K562 (cell line): ENCODE results near the gene MFAP5. TPM values are rescaled to one million over a fixed set of nuclear protein-coding genes. Genes with fewer than 3 reads are reported as not detected.

Source experiments
- ATAC-seq: fragments of 200-7000 bp; cut with Tn5 transposase; 3 replicates; pipeline ENCODE4 v1.9.1; 2020; ENCODE audit warnings: moderate library complexity
- BruUV-seq: library from RNA; stranded (reverse); fragments of 400-500 nt; replicated peaks from 2 replicates; lab custom pipeline; 2021; lab: Mats Ljungman, UMichigan
- CTCF ChIA-PET: fragments of 300-600 bp; formaldehyde crosslinking; extraction: SDS; loops from one replicate; lab custom pipeline; 2021; ENCODE audit warnings: low intra/inter-chr PET ratio; lab: Yijun Ruan, JAX
- POLR2A ChIA-PET: fragments of 300-600, 350-650 bp; sonication (Branson Sonifier 250); formaldehyde crosslinking; extraction: SDS; loops from one replicate; lab custom pipeline; 2021; ENCODE audit warnings: antibody characterized with exemption, inconsistent platforms; lab: Yijun Ruan, JAX
- DNase-seq, 4 experiments: peaks; one replicate each; pipeline versions ENCODE4 v3.0.0 to v3.0.0-alpha.2; 2011 to 2018; ENCODE audit warnings: low spot score in 3 of 4, mixed read lengths in 3 of 4; ENCODE audit errors: extremely low read depth in 1 of 4
- FAIRE-seq: peaks from 2 replicates; lab custom pipeline; 2011; peaks lifted over from hg19 to GRCh38; lab: Jason Lieb, UNC
- H2AFZ ChIP-seq: 2 replicates; pipeline ENCODE4 v1.6.0; 2011; ENCODE audit warnings: low read depth, low read length, control low read depth, inconsistent platforms
- H3K27ac ChIP-seq: fragments of 200-600 bp; 3 replicates; pipeline ENCODE4 v1.8.0; 2011; ENCODE audit warnings: low read depth, mild to moderate bottlenecking, control low read depth, inconsistent platforms, low read length, moderate library complexity, mixed read lengths; ENCODE audit errors: extremely low read depth
- H3K27me3 ChIP-seq, 2 experiments: fragments of 300-600 bp in 1 of 2; 2 replicates in 1 of 2; 3 replicates in 1 of 2; pipeline versions ENCODE4 v1.6.0 to v1.8.0; 2011; ENCODE audit warnings: inconsistent platforms in 2 of 2, low read length in 2 of 2, mild to moderate bottlenecking in 1 of 2, mixed read lengths in 1 of 2, moderate library complexity in 1 of 2; ENCODE audit not compliant: control insufficient read depth in 2 of 2, insufficient read depth in 2 of 2
- H3K36me3 ChIP-seq: fragments of 300-600 bp; 3 replicates; pipeline ENCODE4 v1.8.0; 2011; ENCODE audit warnings: mild to moderate bottlenecking, low read length, inconsistent platforms; ENCODE audit not compliant: control insufficient read depth, insufficient read depth
- H3K4me1 ChIP-seq, 2 experiments: fragments of 200-600 bp in 1 of 2; replicated peaks in 1 of 2; 2 replicates in 1 of 2; 3 replicates in 1 of 2; pipeline versions ENCODE4 v1.5.1 to v1.8.0; 2011; ENCODE audit warnings: inconsistent platforms in 2 of 2, low read length in 2 of 2, mild to moderate bottlenecking in 1 of 2, mixed read lengths in 1 of 2, moderate library complexity in 1 of 2; ENCODE audit not compliant: control insufficient read depth in 2 of 2, insufficient read depth in 2 of 2
- H3K4me2 ChIP-seq: 2 replicates; pipeline ENCODE4 v1.6.1; 2011; ENCODE audit warnings: low read length, control low read depth, inconsistent platforms, mixed read lengths; ENCODE audit not compliant: insufficient read depth
- H3K4me3 ChIP-seq: fragments of 200-600 bp; sonication (generic), shearing (Covaris generic); 2 replicates; pipeline ENCODE4 v1.5.1; 2016; ENCODE audit warnings: control low read depth, inconsistent platforms
- H3K79me2 ChIP-seq: fragments of 200-600 bp; 3 replicates; pipeline ENCODE4 v1.8.0; 2011; ENCODE audit warnings: low read length, inconsistent platforms; ENCODE audit not compliant: control insufficient read depth, insufficient read depth
- H3K9ac ChIP-seq, 2 experiments: 2 replicates each; pipeline versions ENCODE4 v1.6.0 to v1.6.1; 2011; ENCODE audit warnings: low read depth in 2 of 2, low read length in 2 of 2, control low read depth in 1 of 2, inconsistent platforms in 1 of 2, mild to moderate bottlenecking in 1 of 2, mixed read lengths in 1 of 2; ENCODE audit not compliant: insufficient read depth in 1 of 2
- H3K9me1 ChIP-seq: one replicate; pipeline ENCODE4 v1.6.0; 2011; ENCODE audit warnings: inconsistent platforms, mild to moderate bottlenecking, low read length, moderate library complexity; ENCODE audit not compliant: control insufficient read depth, insufficient read depth
- H3K9me3 ChIP-seq: replicated peaks from 2 replicates; pipeline ENCODE4 v1.5.1; 2011; ENCODE audit warnings: low read depth, low read length, inconsistent platforms; ENCODE audit not compliant: control insufficient read depth, insufficient read depth
- H4K20me1 ChIP-seq: replicated peaks from 2 replicates; pipeline ENCODE4 v1.6.1; 2011; ENCODE audit warnings: low read length, inconsistent platforms, mixed read lengths; ENCODE audit not compliant: control insufficient read depth, insufficient read depth
- GTF2E2 ChIP-seq: fragments of 200-800 bp; sonication (Bioruptor generic); IDR thresholded peaks from 2 replicates; pipeline ENCODE4 v1.6.1; 2016; ENCODE audit warnings: missing genetic modification characterization, missing compliant biosample characterization
- MEF2D ChIP-seq: conservative IDR thresholded peaks from 2 replicates; pipeline ENCODE4 v1.6.1; 2016; ENCODE audit warnings: low read depth, missing genetic modification characterization, missing compliant biosample characterization
- RAD51 ChIP-seq: fragments of 450-650 bp; IDR thresholded peaks from 2 replicates; pipeline ENCODE4 v1.7.1; 2016; ENCODE audit warnings: low read depth, mild to moderate bottlenecking, borderline replicate concordance
- SOX6 ChIP-seq: fragments of 450-650 bp; IDR thresholded peaks from 2 replicates; pipeline ENCODE4 v1.6.1; 2014; ENCODE audit warnings: mild to moderate bottlenecking
- ZHX1 ChIP-seq: fragments of 150-350 bp; conservative IDR thresholded peaks from 2 replicates; pipeline ENCODE4 v1.6.1; 2014; ENCODE audit warnings: low read length
- WGBS: fragments of 100-300 bp; shearing (Covaris generic); methylation state at CpG from one replicate; pipeline ENCODE4 v1.1.6; 2016; ENCODE audit warnings: low coverage, mixed read lengths; ENCODE audit not compliant: insufficient coverage; ENCODE audit errors: missing lambda C conversion rate; 5-methylcytosine and 5-hydroxymethylcytosine counted together
- in situ Hi-C: fragments of 300-500 bp; cut with MboI; formaldehyde crosslinking; loops from 4 replicates; pipeline ENCODE4 v1.15.0; 2018; ENCODE audit warnings: inconsistent platforms, mixed read lengths
- intact Hi-C: fragments of 100-400 bp; cut with micrococcal nuclease; formaldehyde crosslinking; loops from 2 replicates; pipeline ENCODE4 v1.14.2; 2022
- polyA plus RNA-seq, 8 experiments: library from polyadenylated mRNA; depleted of rRNA in 4 of 8; stranded (reverse) in 5 of 8; unstranded in 3 of 8; fragments of >200 nt; fragmentation: Nextera tagmentation in 2 of 8; fragmentation: Illumina TruSeq in 1 of 8; extraction: Ambion mirVana in 2 of 8; extraction: Trizol in 1 of 8; gene quantifications; 2 replicates each; pipeline versions ENCODE4 v1.2.1 to v1.2.3, GENCODE V29; 2011 to 2014; ENCODE audit warnings: inconsistent platforms in 1 of 8, missing spikeins in 1 of 8
- total RNA-seq, 7 experiments: library from RNA; depleted of rRNA in 6 of 7; stranded (reverse); fragments of >200 nt in 6 of 7; fragmentation: Illumina TruSeq in 2 of 7; extraction: Trizol in 2 of 7; gene quantifications; 2 replicates each; pipeline versions ENCODE4 v1.2.1 to v1.2.3, GENCODE V29; 2011 to 2021; ENCODE audit warnings: low replicate concordance in 1 of 7
- TF ChIP-seq, protein P1 (sequence below): fragments of 250-450 bp; sonication (Bioruptor Pico); IDR thresholded peaks from 2 replicates; pipeline ENCODE4 v1.5.0; 2021
- TF ChIP-seq, protein P2 (sequence below): fragments of 200-800 bp; sonication (Bioruptor generic); IDR thresholded peaks from 2 replicates; pipeline ENCODE4 v1.6.1; 2017; ENCODE audit warnings: missing genetic modification characterization, missing compliant biosample characterization

Gene MFAP5
- total and polyA plus RNA-seq, 9 of the 15 experiments (the other 6 are each of a cell fraction or from before 2014, with no cell fraction given): not detected

DNA sequence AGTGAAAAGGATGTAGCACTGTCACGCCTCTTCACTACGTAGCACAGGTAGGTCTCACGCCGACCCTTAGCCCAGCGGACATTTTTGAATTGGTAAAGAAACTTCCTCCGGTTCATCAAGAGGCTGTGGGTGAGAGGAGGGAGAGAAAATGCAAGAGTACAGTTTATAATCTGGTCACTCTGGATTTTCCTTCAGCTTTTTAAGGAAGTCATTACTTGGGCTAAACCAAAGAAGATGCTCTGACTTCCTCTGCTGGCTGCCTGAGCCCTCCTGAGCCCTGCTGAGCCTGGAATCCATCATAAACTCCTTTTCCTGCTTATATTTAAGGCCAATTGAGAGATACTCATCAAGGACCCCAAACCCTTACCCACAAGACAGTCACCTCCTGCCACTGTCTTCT, 55.7 kb downstream of the MFAP5 start:
- FAIRE-seq (no peak), ATAC-seq (no peak), DNase-seq (no peak)
- H3K27ac ChIP-seq: no peak overlapping the region
- H2AFZ ChIP-seq: no peak overlapping the region
- H3K27me3 ChIP-seq: peaks cover 9% of the 10 kb centered on the region in 2 experiments
- no peak overlapping the region for H3K9ac ChIP-seq
- BruUV-seq: no TSS peak
- no peak for TF ChIP-seq RAD51
- TF ChIP-seq ZHX1: no peak
- TF ChIP-seq GTF2E2: no peak
- TF ChIP-seq, protein P1, sequence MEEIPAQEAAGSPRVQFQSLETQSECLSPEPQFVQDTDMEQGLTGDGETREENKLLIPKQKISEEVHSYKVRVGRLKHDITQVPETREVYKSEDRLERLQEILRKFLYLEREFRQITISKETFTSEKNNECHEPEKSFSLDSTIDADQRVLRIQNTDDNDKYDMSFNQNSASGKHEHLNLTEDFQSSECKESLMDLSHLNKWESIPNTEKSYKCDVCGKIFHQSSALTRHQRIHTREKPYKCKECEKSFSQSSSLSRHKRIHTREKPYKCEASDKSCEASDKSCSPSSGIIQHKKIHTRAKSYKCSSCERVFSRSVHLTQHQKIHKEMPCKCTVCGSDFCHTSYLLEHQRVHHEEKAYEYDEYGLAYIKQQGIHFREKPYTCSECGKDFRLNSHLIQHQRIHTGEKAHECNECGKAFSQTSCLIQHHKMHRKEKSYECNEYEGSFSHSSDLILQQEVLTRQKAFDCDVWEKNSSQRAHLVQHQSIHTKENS (CRISPR knock-in tag): no peak
- no peak for TF ChIP-seq SOX6
- no peak for TF ChIP-seq MEF2D (tag)
- TF ChIP-seq, protein P2, sequence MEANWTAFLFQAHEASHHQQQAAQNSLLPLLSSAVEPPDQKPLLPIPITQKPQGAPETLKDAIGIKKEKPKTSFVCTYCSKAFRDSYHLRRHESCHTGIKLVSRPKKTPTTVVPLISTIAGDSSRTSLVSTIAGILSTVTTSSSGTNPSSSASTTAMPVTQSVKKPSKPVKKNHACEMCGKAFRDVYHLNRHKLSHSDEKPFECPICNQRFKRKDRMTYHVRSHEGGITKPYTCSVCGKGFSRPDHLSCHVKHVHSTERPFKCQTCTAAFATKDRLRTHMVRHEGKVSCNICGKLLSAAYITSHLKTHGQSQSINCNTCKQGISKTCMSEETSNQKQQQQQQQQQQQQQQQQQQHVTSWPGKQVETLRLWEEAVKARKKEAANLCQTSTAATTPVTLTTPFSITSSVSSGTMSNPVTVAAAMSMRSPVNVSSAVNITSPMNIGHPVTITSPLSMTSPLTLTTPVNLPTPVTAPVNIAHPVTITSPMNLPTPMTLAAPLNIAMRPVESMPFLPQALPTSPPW (CRISPR knock-in tag): no peak
- no peaks in the 10 kb centered on the region; the same call in 1 of the 2 replicates for H4K20me1 ChIP-seq
- in situ Hi-C loops: no loop called here
- no peaks in the 10 kb centered on the region for H3K9me3 ChIP-seq
- CTCF ChIA-PET: no interaction called here
- intact Hi-C loops: loop anchor here (5.0 kb wide), 1 partner anchor 65 kb away; the partner anchor contains the start of gene CLEC4E
- H3K4me1 ChIP-seq: peaks cover 4 to 5% of the 10 kb centered on the region in 2 experiments; a peak in 4 of 5 replicates
- no peak overlapping the region for H3K4me2 ChIP-seq
- H3K36me3 ChIP-seq: no peaks in the 10 kb centered on the region
- H3K79me2 ChIP-seq: no peaks in the 10 kb centered on the region
- no peaks in the 10 kb centered on the region for H3K9me1 ChIP-seq
- POLR2A ChIA-PET: interaction anchor here (0.6 kb wide), 1 partner anchor 830 kb away, joined by 3 read pairs; no protein-coding TSS in a partner anchor
- no peak overlapping the region for H3K4me3 ChIP-seq
- 0% methylated on average over 6 of the region's 6 CpGs for WGBS
